ENCODE results near the gene ZNF438.
A peak's percentile ranks its signal among the peaks of the same experiment; 100 is the strongest.

Gene ZNF438

DNA sequence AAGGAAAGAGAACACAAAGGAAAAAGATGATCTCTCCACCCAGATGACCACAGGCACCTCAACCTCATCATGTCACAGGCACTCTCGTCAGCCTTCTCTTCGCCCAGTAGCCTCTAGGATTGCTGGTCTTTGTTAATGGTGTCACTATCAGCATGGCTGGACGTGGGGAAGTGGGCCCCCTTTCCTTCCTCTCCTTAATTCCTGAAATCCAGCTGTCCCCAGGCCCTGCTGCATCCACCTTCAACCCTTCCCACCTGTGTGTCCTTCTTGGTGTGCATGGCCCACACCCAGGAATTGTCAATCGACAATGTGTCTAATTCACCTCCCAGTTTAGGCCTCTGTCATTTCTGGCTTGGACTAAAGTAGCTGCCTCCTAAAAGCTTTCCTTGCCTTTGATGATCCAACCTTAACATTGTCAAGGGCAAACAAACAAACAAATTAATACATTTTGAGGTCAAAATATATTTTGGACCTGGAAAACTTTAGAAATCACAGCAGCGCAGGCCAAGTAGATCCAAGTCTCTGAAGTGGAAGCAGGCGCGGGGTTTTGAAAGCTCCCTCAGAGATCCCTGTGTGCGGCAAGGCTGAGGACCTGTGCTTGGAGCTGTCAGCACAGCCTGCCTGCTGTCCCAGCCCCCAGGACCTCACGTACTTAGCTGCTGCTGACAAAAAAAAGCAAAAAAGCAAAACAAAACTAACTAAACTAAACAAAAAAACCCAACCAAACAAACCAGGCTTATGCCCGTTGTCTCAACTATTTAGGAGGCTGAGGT, 208.8 kb downstream of the ZNF438 start:
- H3K4me3 ChIP-seq (replicated peaks; ENCODE audit: low read depth, low read length): no peak overlapping the region
- no peak for DNase-seq (ENCODE audit: extremely low read depth, low read depth)
- TF ChIP-seq CTCF (IDR thresholded peaks at IDR 0.05; ENCODE audit: low read depth, low read length, missing control alignments): no peak

GRCh38 chr10:30821994-30822692, 209.5 kb downstream of the ZNF438 start:
- DNase-seq (ENCODE audit: extremely low read depth, low read depth): no peak
- no peak for TF ChIP-seq CTCF (IDR thresholded peaks at IDR 0.05; ENCODE audit: low read depth, low read length, missing control alignments)

DNA sequence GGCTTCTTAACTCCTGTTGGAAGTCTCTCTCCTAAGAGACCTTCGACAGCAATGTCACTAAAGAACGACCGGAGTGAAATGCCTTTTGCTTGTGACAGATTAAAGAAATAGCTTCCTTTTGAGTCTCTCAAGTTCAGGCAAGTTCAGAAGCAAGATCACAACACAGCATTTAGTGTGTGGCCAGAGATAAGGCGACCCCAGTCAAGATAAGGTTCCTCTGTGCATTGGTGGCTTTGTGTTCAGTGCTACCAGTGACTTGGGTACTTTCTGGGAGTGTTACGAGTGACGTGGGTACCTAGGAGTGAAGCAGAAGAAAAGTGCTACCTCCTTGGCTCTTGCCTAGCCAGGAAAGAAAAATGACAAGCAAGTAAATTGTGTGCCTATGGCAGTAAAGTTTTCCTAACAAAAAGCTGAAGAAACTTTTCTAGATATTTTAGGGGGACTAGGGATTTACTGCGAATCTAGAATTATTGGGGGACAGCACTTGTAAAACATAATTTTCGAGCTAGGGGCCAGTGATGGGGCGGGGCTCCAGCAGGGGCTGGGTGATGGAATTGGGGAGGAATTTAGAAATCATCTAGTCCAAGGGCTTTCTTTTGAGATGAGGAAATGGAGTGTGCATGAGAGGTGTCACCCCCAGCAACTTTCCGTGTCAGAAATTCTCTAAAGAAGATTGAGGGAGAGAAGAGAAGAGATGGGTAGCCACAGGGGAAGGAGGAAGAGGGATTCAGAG, 210.2 kb downstream of the ZNF438 start:
- DNase-seq (ENCODE audit: extremely low read depth, low read depth): no peak
- no peak for TF ChIP-seq CTCF (IDR thresholded peaks at IDR 0.05; ENCODE audit: low read depth, low read length, missing control alignments)

More at GRCh38 chr10:30821994-30822692, 209.5 kb downstream of the ZNF438 start:
- H3K4me3 ChIP-seq (replicated peaks; ENCODE audit: low read depth, low read length): no peak overlapping the region

GRCh38 chr10:30820261-30820991, 211.2 kb downstream of the ZNF438 start:
- H3K4me3 ChIP-seq (replicated peaks; ENCODE audit: low read depth, low read length): peak overlapping the region; percentile 11; the same call in 1 of the 2 replicates
- TF ChIP-seq CTCF (IDR thresholded peaks at IDR 0.05; ENCODE audit: low read depth, low read length, missing control alignments): no peak
- DNase-seq (ENCODE audit: extremely low read depth, low read depth): peak; percentile 88

More for the DNA sequence above, 210.2 kb downstream of the ZNF438 start:
- H3K4me3 ChIP-seq (replicated peaks; ENCODE audit: low read depth, low read length): no peak overlapping the region

GRCh38 chr10:30819341-30820181, 212.1 kb downstream of the ZNF438 start:
- peak overlapping the region; percentile 26 for H3K4me3 ChIP-seq (replicated peaks; ENCODE audit: low read depth, low read length)
- TF ChIP-seq CTCF (IDR thresholded peaks at IDR 0.05; ENCODE audit: low read depth, low read length, missing control alignments): no peak
- DNase-seq (ENCODE audit: extremely low read depth, low read depth): peak; percentile 81

All from HFF-Myc (cell line).